ENCODE data around the gene CACNB2.

DNA sequence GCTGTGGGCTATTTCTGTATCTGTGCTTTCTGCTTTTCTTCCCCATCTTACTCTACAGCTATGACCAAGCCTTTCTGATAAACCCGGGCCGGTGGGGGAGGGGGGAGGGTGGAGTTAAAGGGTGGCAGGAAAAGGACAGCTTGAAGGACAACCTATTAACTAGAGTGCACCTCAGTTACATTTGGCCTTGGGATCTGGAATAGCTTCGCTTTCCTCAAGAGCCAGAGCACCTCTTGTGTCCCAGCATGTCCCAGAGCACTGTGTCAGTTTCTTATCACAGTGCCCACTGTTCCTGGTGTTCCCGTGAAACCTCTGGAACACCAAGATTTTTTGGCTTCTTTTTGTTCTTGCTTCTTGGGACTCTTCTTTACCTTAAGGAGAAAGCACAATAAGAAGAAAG lies 350.5 kb downstream of the CACNB2 start:
- TF ChIP-seq FOXA1 (IDR thresholded peaks at IDR 0.05) (no peak), CTCF (IDR thresholded peaks at IDR 0.05; ENCODE audit: low read depth, low read length, missing input control) (no peak), HNF4G (IDR thresholded peaks at IDR 0.05) (no peak), YY1 (IDR thresholded peaks at IDR 0.05) (no peak), RAD21 (IDR thresholded peaks at IDR 0.05) (no peak), TAF1 (conservative IDR thresholded peaks at IDR 0.05) (no peak), NR2F2 (IDR thresholded peaks at IDR 0.05) (no peak), JUND (IDR thresholded peaks at IDR 0.05) (no peak), ZBTB33 (IDR thresholded peaks at IDR 0.05) (no peak), FOXA2 (IDR thresholded peaks at IDR 0.05) (no peak)
- TF ChIP-seq, protein P1, sequence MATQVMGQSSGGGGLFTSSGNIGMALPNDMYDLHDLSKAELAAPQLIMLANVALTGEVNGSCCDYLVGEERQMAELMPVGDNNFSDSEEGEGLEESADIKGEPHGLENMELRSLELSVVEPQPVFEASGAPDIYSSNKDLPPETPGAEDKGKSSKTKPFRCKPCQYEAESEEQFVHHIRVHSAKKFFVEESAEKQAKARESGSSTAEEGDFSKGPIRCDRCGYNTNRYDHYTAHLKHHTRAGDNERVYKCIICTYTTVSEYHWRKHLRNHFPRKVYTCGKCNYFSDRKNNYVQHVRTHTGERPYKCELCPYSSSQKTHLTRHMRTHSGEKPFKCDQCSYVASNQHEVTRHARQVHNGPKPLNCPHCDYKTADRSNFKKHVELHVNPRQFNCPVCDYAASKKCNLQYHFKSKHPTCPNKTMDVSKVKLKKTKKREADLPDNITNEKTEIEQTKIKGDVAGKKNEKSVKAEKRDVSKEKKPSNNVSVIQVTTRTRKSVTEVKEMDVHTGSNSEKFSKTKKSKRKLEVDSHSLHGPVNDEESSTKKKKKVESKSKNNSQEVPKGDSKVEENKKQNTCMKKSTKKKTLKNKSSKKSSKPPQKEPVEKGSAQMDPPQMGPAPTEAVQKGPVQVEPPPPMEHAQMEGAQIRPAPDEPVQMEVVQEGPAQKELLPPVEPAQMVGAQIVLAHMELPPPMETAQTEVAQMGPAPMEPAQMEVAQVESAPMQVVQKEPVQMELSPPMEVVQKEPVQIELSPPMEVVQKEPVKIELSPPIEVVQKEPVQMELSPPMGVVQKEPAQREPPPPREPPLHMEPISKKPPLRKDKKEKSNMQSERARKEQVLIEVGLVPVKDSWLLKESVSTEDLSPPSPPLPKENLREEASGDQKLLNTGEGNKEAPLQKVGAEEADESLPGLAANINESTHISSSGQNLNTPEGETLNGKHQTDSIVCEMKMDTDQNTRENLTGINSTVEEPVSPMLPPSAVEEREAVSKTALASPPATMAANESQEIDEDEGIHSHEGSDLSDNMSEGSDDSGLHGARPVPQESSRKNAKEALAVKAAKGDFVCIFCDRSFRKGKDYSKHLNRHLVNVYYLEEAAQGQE (IDR thresholded peaks at IDR 0.05) = no peak
- TF ChIP-seq, protein P2, sequence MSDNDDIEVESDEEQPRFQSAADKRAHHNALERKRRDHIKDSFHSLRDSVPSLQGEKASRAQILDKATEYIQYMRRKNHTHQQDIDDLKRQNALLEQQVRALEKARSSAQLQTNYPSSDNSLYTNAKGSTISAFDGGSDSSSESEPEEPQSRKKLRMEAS (IDR thresholded peaks at IDR 0.05) = no peak

All from liver (tissue), 3 donors.